ENCODE results near the gene PRKCSH.

Gene PRKCSH

GRCh38 chr19:11480715-11481533, 45.5 kb downstream of the PRKCSH start, which contains the start of gene ELAVL3:
ELAVL3 (minus strand) TSS chr19:11481046; CDS start chr19:11480608, 438 bp downstream.
- H3K27ac ChIP-seq (ENCODE audit: low read depth, low read length) = no peak within 1 kb of the TSS
- H3K4me1 ChIP-seq (ENCODE audit: control insufficient read depth, insufficient read depth, low read length) = peaks cover 4% of the 10 kb centered on the region; the same call in 1 of the 2 replicates
- H3K9ac ChIP-seq (ENCODE audit: low read depth, low read length) = no peak within 1 kb of the TSS
- H3K4me3 ChIP-seq (ENCODE audit: low read depth, low read length) = peak within 1 kb of the TSS; percentile 30; the same call in 1 of the 2 replicates
- peaks cover 28% of the 10 kb centered on the region for H3K27me3 ChIP-seq (ENCODE audit: control insufficient read depth, insufficient read depth, low read length)
- no peaks in the 10 kb centered on the region for H3K9me3 ChIP-seq (ENCODE audit: control insufficient read depth, insufficient read depth, low read length)
- no peaks in the 10 kb centered on the region for H3K36me3 ChIP-seq (ENCODE audit: control insufficient read depth, insufficient read depth, low read length)

- Histone ChIP-seq H3K27ac (ENCODE audit: low read depth, low read length) (no peak overlapping the region), H3K4me1 (ENCODE audit: control insufficient read depth, insufficient read depth, low read length) (peaks cover 4% of the 10 kb centered on the region; the same call in 1 of the 2 replicates), H3K9ac (ENCODE audit: low read depth, low read length) (no peak overlapping the region), H3K9me3 (ENCODE audit: control insufficient read depth, insufficient read depth, low read length) (no peaks in the 10 kb centered on the region), H3K4me3 (ENCODE audit: low read depth, low read length) (peak overlapping the region; percentile 54; the same call in 1 of the 2 replicates), H3K27me3 (ENCODE audit: control insufficient read depth, insufficient read depth, low read length) (peaks cover 28% of the 10 kb centered on the region), H3K36me3 (ENCODE audit: control insufficient read depth, insufficient read depth, low read length) (no peaks in the 10 kb centered on the region)
Measured at GRCh38 chr19:11481534-11482383, 46.3 kb downstream of the PRKCSH start.

GRCh38 chr19:11482384-11483050, 47.1 kb downstream of the PRKCSH start:
- Histone ChIP-seq H3K27ac (ENCODE audit: low read depth, low read length) (no peak overlapping the region), H3K9ac (ENCODE audit: low read depth, low read length) (no peak overlapping the region), H3K27me3 (ENCODE audit: control insufficient read depth, insufficient read depth, low read length) (peaks cover 28% of the 10 kb centered on the region), H3K4me3 (ENCODE audit: low read depth, low read length) (peak overlapping the region; percentile 54; the same call in 1 of the 2 replicates), H3K4me1 (ENCODE audit: control insufficient read depth, insufficient read depth, low read length) (peaks cover 4% of the 10 kb centered on the region; the same call in 1 of the 2 replicates), H3K9me3 (ENCODE audit: control insufficient read depth, insufficient read depth, low read length) (no peaks in the 10 kb centered on the region), H3K36me3 (ENCODE audit: control insufficient read depth, insufficient read depth, low read length) (no peaks in the 10 kb centered on the region)

- Histone ChIP-seq H3K4me3 (ENCODE audit: low read depth, low read length) (no peak overlapping the region), H3K27me3 (ENCODE audit: control insufficient read depth, insufficient read depth, low read length) (peaks cover 28% of the 10 kb centered on the region), H3K4me1 (ENCODE audit: control insufficient read depth, insufficient read depth, low read length) (peaks cover 4% of the 10 kb centered on the region; the same call in 1 of the 2 replicates), H3K9me3 (ENCODE audit: control insufficient read depth, insufficient read depth, low read length) (no peaks in the 10 kb centered on the region), H3K36me3 (ENCODE audit: control insufficient read depth, insufficient read depth, low read length) (no peaks in the 10 kb centered on the region), H3K27ac (ENCODE audit: low read depth, low read length) (no peak overlapping the region), H3K9ac (ENCODE audit: low read depth, low read length) (no peak overlapping the region)
Measured at GRCh38 chr19:11483366-11484111, 48.1 kb downstream of the PRKCSH start.

- H3K36me3 ChIP-seq (ENCODE audit: control insufficient read depth, insufficient read depth, low read length) = no peaks in the 10 kb centered on the region
- H3K27me3 ChIP-seq (ENCODE audit: control insufficient read depth, insufficient read depth, low read length) = peaks cover 16% of the 10 kb centered on the region
- no peak overlapping the region for H3K4me3 ChIP-seq (ENCODE audit: low read depth, low read length)
- no peak overlapping the region for H3K9ac ChIP-seq (ENCODE audit: low read depth, low read length)
- no peaks in the 10 kb centered on the region for H3K9me3 ChIP-seq (ENCODE audit: control insufficient read depth, insufficient read depth, low read length)
- H3K4me1 ChIP-seq (ENCODE audit: control insufficient read depth, insufficient read depth, low read length) = peaks cover 4% of the 10 kb centered on the region; the same call in 1 of the 2 replicates
- no peak overlapping the region for H3K27ac ChIP-seq (ENCODE audit: low read depth, low read length)
Measured at GRCh38 chr19:11485245-11485837, 49.9 kb downstream of the PRKCSH start.

- H3K4me1 ChIP-seq (ENCODE audit: control insufficient read depth, insufficient read depth, low read length) = peaks cover 4% of the 10 kb centered on the region; the same call in 1 of the 2 replicates
- H3K9ac ChIP-seq (ENCODE audit: low read depth, low read length) = no peak overlapping the region
- H3K27ac ChIP-seq (ENCODE audit: low read depth, low read length) = no peak overlapping the region
- H3K27me3 ChIP-seq (ENCODE audit: control insufficient read depth, insufficient read depth, low read length) = peaks cover 1% of the 10 kb centered on the region; the same call in 1 of the 2 replicates
- H3K36me3 ChIP-seq (ENCODE audit: control insufficient read depth, insufficient read depth, low read length) = no peaks in the 10 kb centered on the region
- no peak overlapping the region for H3K4me3 ChIP-seq (ENCODE audit: low read depth, low read length)
- no peaks in the 10 kb centered on the region for H3K9me3 ChIP-seq (ENCODE audit: control insufficient read depth, insufficient read depth, low read length)
Measured at GRCh38 chr19:11486661-11487503, 51.4 kb downstream of the PRKCSH start.

GRCh38 chr19:11489378-11489777, 53.9 kb downstream of the PRKCSH start:
- H3K4me1 ChIP-seq (ENCODE audit: control insufficient read depth, insufficient read depth, low read length) = no peaks in the 10 kb centered on the region
- no peak overlapping the region for H3K27ac ChIP-seq (ENCODE audit: low read depth, low read length)
- H3K27me3 ChIP-seq (ENCODE audit: control insufficient read depth, insufficient read depth, low read length) = no peaks in the 10 kb centered on the region
- H3K36me3 ChIP-seq (ENCODE audit: control insufficient read depth, insufficient read depth, low read length) = no peaks in the 10 kb centered on the region
- H3K9ac ChIP-seq (ENCODE audit: low read depth, low read length) = no peak overlapping the region
- H3K9me3 ChIP-seq (ENCODE audit: control insufficient read depth, insufficient read depth, low read length) = no peaks in the 10 kb centered on the region
- H3K4me3 ChIP-seq (ENCODE audit: low read depth, low read length) = no peak overlapping the region

GRCh38 chr19:11494634-11495285, 59.3 kb downstream of the PRKCSH start:
- Histone ChIP-seq H3K4me3 (ENCODE audit: low read depth, low read length) (no peak overlapping the region), H3K36me3 (ENCODE audit: control insufficient read depth, insufficient read depth, low read length) (peaks cover 11% of the 10 kb centered on the region; the same call in 1 of the 2 replicates), H3K4me1 (ENCODE audit: control insufficient read depth, insufficient read depth, low read length) (no peaks in the 10 kb centered on the region)

GRCh38 chr19:11495481-11495880, 60.0 kb downstream of the PRKCSH start:
- H3K4me1 ChIP-seq (ENCODE audit: control insufficient read depth, insufficient read depth, low read length) = no peaks in the 10 kb centered on the region
- no peak overlapping the region for H3K4me3 ChIP-seq (ENCODE audit: low read depth, low read length)
- no peak overlapping the region for H3K27ac ChIP-seq (ENCODE audit: low read depth, low read length)
- H3K36me3 ChIP-seq (ENCODE audit: control insufficient read depth, insufficient read depth, low read length) = peaks cover 11% of the 10 kb centered on the region; the same call in 1 of the 2 replicates
- no peaks in the 10 kb centered on the region for H3K9me3 ChIP-seq (ENCODE audit: control insufficient read depth, insufficient read depth, low read length)
- H3K27me3 ChIP-seq (ENCODE audit: control insufficient read depth, insufficient read depth, low read length) = no peaks in the 10 kb centered on the region
- no peak overlapping the region for H3K9ac ChIP-seq (ENCODE audit: low read depth, low read length)

More at GRCh38 chr19:11494634-11495285, 59.3 kb downstream of the PRKCSH start:
- H3K9ac ChIP-seq (ENCODE audit: low read depth, low read length) = no peak overlapping the region
- no peaks in the 10 kb centered on the region for H3K9me3 ChIP-seq (ENCODE audit: control insufficient read depth, insufficient read depth, low read length)
- H3K27me3 ChIP-seq (ENCODE audit: control insufficient read depth, insufficient read depth, low read length) = no peaks in the 10 kb centered on the region
- no peak overlapping the region for H3K27ac ChIP-seq (ENCODE audit: low read depth, low read length)
